T-helper 22 cell (primary cell): Measurements from ENCODE around the gene SMARCA4.
A peak's percentile ranks its signal among the peaks of the same experiment; 100 is the strongest.

Experiments used
- DNase-seq: peaks from one replicate; pipeline ENCODE4 v3.0.0-alpha.2; 2020; ENCODE audit warnings: low read depth

The SMARCA4 gene

GRCh38 chr19:10960314-10961072 is at the start of gene SMARCA4:
TSS of gene SMARCA4 (plus strand) at chr19:10961030. CDS start at chr19:10984152, 23,122 bp downstream.
- DNase-seq: peak; percentile 96

- no peak for DNase-seq
These were observed 49.1 kb upstream of the SMARCA4 start for GRCh38 chr19:10911579-10912363.

- DNase-seq: no peak
These were observed 48.2 kb upstream of the SMARCA4 start for GRCh38 chr19:10912619-10913018.

GRCh38 chr19:10913716-10914340 is 47.0 kb upstream of the SMARCA4 start:
- DNase-seq: no peak

GRCh38 chr19:10915130-10916091 is 45.4 kb upstream of the SMARCA4 start:
- DNase-seq: no peak

GRCh38 chr19:10916602-10917001 is 44.2 kb upstream of the SMARCA4 start:
- no peak for DNase-seq

GRCh38 chr19:10918359-10918758 is 42.5 kb upstream of the SMARCA4 start:
- DNase-seq: no peak

- DNase-seq: no peak
These were observed 41.2 kb upstream of the SMARCA4 start for GRCh38 chr19:10919352-10920287.

- no peak for DNase-seq
These were observed 40.6 kb upstream of the SMARCA4 start for GRCh38 chr19:10920288-10920655.

GRCh38 chr19:10920781-10921180 is 40.0 kb upstream of the SMARCA4 start:
- no peak for DNase-seq

- no peak for DNase-seq
These were observed 39.5 kb upstream of the SMARCA4 start for GRCh38 chr19:10921199-10921909.

- DNase-seq: no peak
These were observed 38.8 kb upstream of the SMARCA4 start for GRCh38 chr19:10921910-10922637.

GRCh38 chr19:10922638-10923014 is 38.2 kb upstream of the SMARCA4 start:
- DNase-seq: no peak

GRCh38 chr19:10923260-10924112 is 37.3 kb upstream of the SMARCA4 start:
- DNase-seq: no peak

- DNase-seq: no peak
These were observed 36.2 kb upstream of the SMARCA4 start for GRCh38 chr19:10924597-10924996.

- DNase-seq: no peak
These were observed 32.9 kb upstream of the SMARCA4 start for GRCh38 chr19:10927730-10928562.
